GM23338 (cell line): ENCODE data around the gene TRMT2A.

Experiments used
- CREB1 ChIP-seq: fragments of 250-450 bp; sonication (Bioruptor Pico); IDR thresholded peaks from 2 replicates; pipeline ENCODE4 v1.5.0; 2020; ENCODE audit warnings: low read depth, mild to moderate bottlenecking, moderate library complexity
- CTCF ChIP-seq, 2 experiments: fragments of 200-600 bp in 1 of 2; sonication (generic) in 1 of 2; conservative IDR thresholded peaks; 2 replicates each; pipeline versions ENCODE4 v1.5.1 to v1.6.1; 2016 to 2017; ENCODE audit warnings: antibody characterized with exemption in 2 of 2, low read depth in 2 of 2, mild to moderate bottlenecking in 2 of 2, moderate library complexity in 1 of 2
- ETS1 ChIP-seq: IDR thresholded peaks from 2 replicates; pipeline ENCODE4 v1.6.1; 2016; ENCODE audit warnings: antibody characterized with exemption
- EZH2 ChIP-seq: fragments of 200-600 bp; sonication (generic); IDR thresholded peaks from one replicate; pipeline ENCODE4 v1.8.0; 2017; ENCODE audit warnings: antibody characterized with exemption, mild to moderate bottlenecking, low read depth; ENCODE audit not compliant: unreplicated experiment
- EZH2phosphoT487 ChIP-seq: fragments of 200-600 bp; sonication (generic); IDR thresholded peaks from one replicate; pipeline ENCODE4 v1.8.1; 2018; ENCODE audit warnings: antibody characterized with exemption; ENCODE audit not compliant: unreplicated experiment
- JUNB ChIP-seq: IDR thresholded peaks from one replicate; pipeline ENCODE4 v1.6.1; 2016; ENCODE audit warnings: antibody characterized with exemption; ENCODE audit not compliant: unreplicated experiment
- NANOG ChIP-seq: IDR thresholded peaks from 2 replicates; pipeline ENCODE4 v1.6.1; 2016; ENCODE audit warnings: antibody characterized with exemption, borderline replicate concordance
- POLR2AphosphoS5 ChIP-seq: IDR thresholded peaks from 2 replicates; pipeline ENCODE4 v1.6.1; 2016; ENCODE audit warnings: antibody characterized with exemption, low read depth
- REST ChIP-seq: IDR thresholded peaks from one replicate; pipeline ENCODE4 v1.6.1; 2018; ENCODE audit warnings: antibody characterized with exemption; ENCODE audit not compliant: unreplicated experiment
- STAT1 ChIP-seq: IDR thresholded peaks from one replicate; pipeline ENCODE4 v1.6.1; 2016; ENCODE audit warnings: antibody characterized with exemption; ENCODE audit not compliant: unreplicated experiment
- ZNF462 ChIP-seq: fragments of 250-450 bp; sonication (Bioruptor Pico); IDR thresholded peaks from 2 replicates; pipeline ENCODE4 v1.5.0; 2020; ENCODE audit warnings: mild to moderate bottlenecking, moderate library complexity

GRCh38 chr22:20147237-20147988, 30.4 kb upstream of the TRMT2A start:
- TF ChIP-seq EZH2phosphoT487 = no peak
- no peak for TF ChIP-seq CTCF (conservative IDR thresholded peaks at IDR 0.05; ENCODE audit: low read depth in 2 of 2)
- TF ChIP-seq POLR2AphosphoS5 = no peak
- no peak for TF ChIP-seq REST
- no peak for TF ChIP-seq EZH2
- TF ChIP-seq JUNB = no peak
- no peak for TF ChIP-seq NANOG
- no peak for TF ChIP-seq CREB1 (CRISPR knock-in tag)
- no peak for TF ChIP-seq ZNF462
- TF ChIP-seq STAT1 = no peak
- TF ChIP-seq ETS1 = no peak
